NCI-H774 (cell line): Measurements from ENCODE around the gene ARHGEF17.

ENCODE experiments used
- DNase-seq: peaks from one replicate; lab custom pipeline; 2025; lab: John Stamatoyannopoulos, UW

The ARHGEF17 gene

GRCh38 chr11:73313652-73314051 lies 5.6 kb downstream of the ARHGEF17 start:
- DNase-seq = no peak

GRCh38 chr11:73314117-73314961 lies 6.3 kb downstream of the ARHGEF17 start:
- no peak for DNase-seq

- DNase-seq = no peak
These were observed 7.4 kb downstream of the ARHGEF17 start for GRCh38 chr11:73315293-73316020.

- no peak for DNase-seq
These were observed 8.3 kb downstream of the ARHGEF17 start for GRCh38 chr11:73316422-73316821.

GRCh38 chr11:73317373-73317772 lies 9.3 kb downstream of the ARHGEF17 start:
- no peak for DNase-seq

GRCh38 chr11:73317803-73318202 lies 9.7 kb downstream of the ARHGEF17 start:
- DNase-seq = no peak

GRCh38 chr11:73318501-73319011 lies 10.5 kb downstream of the ARHGEF17 start:
- no peak for DNase-seq

GRCh38 chr11:73320763-73321603 lies 12.9 kb downstream of the ARHGEF17 start:
- no peak for DNase-seq

GRCh38 chr11:73321604-73322381 lies 13.7 kb downstream of the ARHGEF17 start:
- DNase-seq = no peak

- no peak for DNase-seq
These were observed 14.6 kb downstream of the ARHGEF17 start for GRCh38 chr11:73322382-73323306.

- DNase-seq = no peak
These were observed 15.4 kb downstream of the ARHGEF17 start for GRCh38 chr11:73323464-73323863.

GRCh38 chr11:73324116-73324515 lies 16.0 kb downstream of the ARHGEF17 start:
- DNase-seq = no peak

- no peak for DNase-seq
These were observed 16.6 kb downstream of the ARHGEF17 start for GRCh38 chr11:73324665-73325035.

- DNase-seq = no peak
These were observed 17.2 kb downstream of the ARHGEF17 start for GRCh38 chr11:73325036-73325981.

GRCh38 chr11:73326929-73327811 lies 19.1 kb downstream of the ARHGEF17 start:
- no peak for DNase-seq

- no peak for DNase-seq
These were observed 19.8 kb downstream of the ARHGEF17 start for GRCh38 chr11:73327812-73328364.

- no peak for DNase-seq
These were observed 22.6 kb downstream of the ARHGEF17 start for GRCh38 chr11:73330569-73331093.
